SK-N-SH (cell line): ENCODE data around the gene UFM1.

Source experiments
- CHD2 ChIP-seq: fragments of 150-350 bp; IDR thresholded peaks from 2 replicates; pipeline ENCODE4 v1.6.1; 2018; ENCODE audit warnings: low read length; ENCODE audit not compliant: partially characterized antibody
- EZH2phosphoT487 ChIP-seq: fragments of 200-600 bp; sonication (generic); IDR thresholded peaks from 2 replicates; pipeline ENCODE4 v1.6.1; 2017; ENCODE audit warnings: low read depth, mixed run types, mild to moderate bottlenecking, antibody characterized with exemption, moderate library complexity, borderline replicate concordance
- RAD21 ChIP-seq: IDR thresholded peaks from 2 replicates; pipeline ENCODE4 v1.6.1; 2012; ENCODE audit warnings: mild to moderate bottlenecking, low read length
- RFX5 ChIP-seq: IDR thresholded peaks from 2 replicates; pipeline ENCODE4 v1.6.1; 2012; ENCODE audit warnings: mild to moderate bottlenecking, improper control_type of control experiment, low read length
- TCF12 ChIP-seq: IDR thresholded peaks from 2 replicates; pipeline ENCODE4 v1.4.0; 2012
- TF ChIP-seq, protein P1 (sequence below): fragments of 200-600 bp; sonication (generic); IDR thresholded peaks from 2 replicates; pipeline ENCODE4 v1.6.1; 2017; ENCODE audit warnings: antibody characterized with exemption, mild to moderate bottlenecking, moderate library complexity
- TF ChIP-seq, protein P2 (sequence below): IDR thresholded peaks from 2 replicates; pipeline ENCODE4 v1.4.0; 2012; ENCODE audit warnings: low read depth, borderline replicate concordance
- TF ChIP-seq, protein P3 (sequence below): IDR thresholded peaks from 2 replicates; pipeline ENCODE4 v1.6.1; 2012; ENCODE audit warnings: mild to moderate bottlenecking, low read depth, low read length, moderate library complexity

DNA sequence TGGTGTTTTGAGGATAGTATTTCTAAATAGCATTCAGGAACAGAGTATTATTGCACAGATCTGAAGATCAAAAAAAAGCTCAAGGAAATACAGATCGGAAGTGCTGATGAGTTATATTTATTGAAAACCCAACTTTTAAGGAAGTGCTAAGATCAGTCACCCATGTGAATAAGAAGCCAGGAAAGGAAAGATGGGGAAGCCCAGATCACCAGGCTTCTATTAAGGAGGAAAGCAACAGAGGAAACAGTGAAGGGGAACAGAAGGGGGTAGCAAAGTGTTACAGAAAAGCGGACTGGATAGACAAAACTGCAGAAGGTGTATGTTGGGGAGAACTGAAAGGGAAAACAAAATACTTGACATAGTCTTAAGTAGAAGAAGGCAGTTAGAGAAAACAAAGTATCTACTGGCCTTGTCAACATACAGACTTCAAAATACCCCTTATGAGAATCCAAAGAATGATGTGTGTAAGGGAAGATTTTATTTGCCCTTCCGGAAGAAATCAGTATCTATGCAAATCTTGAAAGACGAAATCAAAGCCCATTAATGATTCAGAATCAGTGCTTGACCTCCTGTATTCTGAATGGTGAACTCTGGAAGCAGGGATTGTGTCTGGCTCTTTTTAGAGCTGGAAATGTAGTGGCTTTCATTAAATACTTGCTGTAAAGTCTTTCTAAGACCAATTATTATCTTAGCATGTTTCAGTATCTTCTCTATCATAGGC lies 12.1 kb downstream of the UFM1 start:
- TF ChIP-seq CHD2 (no peak), RAD21 (no peak), EZH2phosphoT487 (no peak), TCF12 (no peak), RFX5 (no peak)
- TF ChIP-seq, protein P1, sequence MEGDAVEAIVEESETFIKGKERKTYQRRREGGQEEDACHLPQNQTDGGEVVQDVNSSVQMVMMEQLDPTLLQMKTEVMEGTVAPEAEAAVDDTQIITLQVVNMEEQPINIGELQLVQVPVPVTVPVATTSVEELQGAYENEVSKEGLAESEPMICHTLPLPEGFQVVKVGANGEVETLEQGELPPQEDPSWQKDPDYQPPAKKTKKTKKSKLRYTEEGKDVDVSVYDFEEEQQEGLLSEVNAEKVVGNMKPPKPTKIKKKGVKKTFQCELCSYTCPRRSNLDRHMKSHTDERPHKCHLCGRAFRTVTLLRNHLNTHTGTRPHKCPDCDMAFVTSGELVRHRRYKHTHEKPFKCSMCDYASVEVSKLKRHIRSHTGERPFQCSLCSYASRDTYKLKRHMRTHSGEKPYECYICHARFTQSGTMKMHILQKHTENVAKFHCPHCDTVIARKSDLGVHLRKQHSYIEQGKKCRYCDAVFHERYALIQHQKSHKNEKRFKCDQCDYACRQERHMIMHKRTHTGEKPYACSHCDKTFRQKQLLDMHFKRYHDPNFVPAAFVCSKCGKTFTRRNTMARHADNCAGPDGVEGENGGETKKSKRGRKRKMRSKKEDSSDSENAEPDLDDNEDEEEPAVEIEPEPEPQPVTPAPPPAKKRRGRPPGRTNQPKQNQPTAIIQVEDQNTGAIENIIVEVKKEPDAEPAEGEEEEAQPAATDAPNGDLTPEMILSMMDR = no peak
- TF ChIP-seq, protein P2, sequence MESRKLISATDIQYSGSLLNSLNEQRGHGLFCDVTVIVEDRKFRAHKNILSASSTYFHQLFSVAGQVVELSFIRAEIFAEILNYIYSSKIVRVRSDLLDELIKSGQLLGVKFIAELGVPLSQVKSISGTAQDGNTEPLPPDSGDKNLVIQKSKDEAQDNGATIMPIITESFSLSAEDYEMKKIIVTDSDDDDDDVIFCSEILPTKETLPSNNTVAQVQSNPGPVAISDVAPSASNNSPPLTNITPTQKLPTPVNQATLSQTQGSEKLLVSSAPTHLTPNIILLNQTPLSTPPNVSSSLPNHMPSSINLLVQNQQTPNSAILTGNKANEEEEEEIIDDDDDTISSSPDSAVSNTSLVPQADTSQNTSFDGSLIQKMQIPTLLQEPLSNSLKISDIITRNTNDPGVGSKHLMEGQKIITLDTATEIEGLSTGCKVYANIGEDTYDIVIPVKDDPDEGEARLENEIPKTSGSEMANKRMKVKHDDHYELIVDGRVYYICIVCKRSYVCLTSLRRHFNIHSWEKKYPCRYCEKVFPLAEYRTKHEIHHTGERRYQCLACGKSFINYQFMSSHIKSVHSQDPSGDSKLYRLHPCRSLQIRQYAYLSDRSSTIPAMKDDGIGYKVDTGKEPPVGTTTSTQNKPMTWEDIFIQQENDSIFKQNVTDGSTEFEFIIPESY = no peak
- TF ChIP-seq, protein P3, sequence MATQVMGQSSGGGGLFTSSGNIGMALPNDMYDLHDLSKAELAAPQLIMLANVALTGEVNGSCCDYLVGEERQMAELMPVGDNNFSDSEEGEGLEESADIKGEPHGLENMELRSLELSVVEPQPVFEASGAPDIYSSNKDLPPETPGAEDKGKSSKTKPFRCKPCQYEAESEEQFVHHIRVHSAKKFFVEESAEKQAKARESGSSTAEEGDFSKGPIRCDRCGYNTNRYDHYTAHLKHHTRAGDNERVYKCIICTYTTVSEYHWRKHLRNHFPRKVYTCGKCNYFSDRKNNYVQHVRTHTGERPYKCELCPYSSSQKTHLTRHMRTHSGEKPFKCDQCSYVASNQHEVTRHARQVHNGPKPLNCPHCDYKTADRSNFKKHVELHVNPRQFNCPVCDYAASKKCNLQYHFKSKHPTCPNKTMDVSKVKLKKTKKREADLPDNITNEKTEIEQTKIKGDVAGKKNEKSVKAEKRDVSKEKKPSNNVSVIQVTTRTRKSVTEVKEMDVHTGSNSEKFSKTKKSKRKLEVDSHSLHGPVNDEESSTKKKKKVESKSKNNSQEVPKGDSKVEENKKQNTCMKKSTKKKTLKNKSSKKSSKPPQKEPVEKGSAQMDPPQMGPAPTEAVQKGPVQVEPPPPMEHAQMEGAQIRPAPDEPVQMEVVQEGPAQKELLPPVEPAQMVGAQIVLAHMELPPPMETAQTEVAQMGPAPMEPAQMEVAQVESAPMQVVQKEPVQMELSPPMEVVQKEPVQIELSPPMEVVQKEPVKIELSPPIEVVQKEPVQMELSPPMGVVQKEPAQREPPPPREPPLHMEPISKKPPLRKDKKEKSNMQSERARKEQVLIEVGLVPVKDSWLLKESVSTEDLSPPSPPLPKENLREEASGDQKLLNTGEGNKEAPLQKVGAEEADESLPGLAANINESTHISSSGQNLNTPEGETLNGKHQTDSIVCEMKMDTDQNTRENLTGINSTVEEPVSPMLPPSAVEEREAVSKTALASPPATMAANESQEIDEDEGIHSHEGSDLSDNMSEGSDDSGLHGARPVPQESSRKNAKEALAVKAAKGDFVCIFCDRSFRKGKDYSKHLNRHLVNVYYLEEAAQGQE = no peak
